Esophagus muscularis mucosa (tissue), 4 donors: Measurements from ENCODE around the gene SIRT7. TPM values are rescaled to one million over a fixed set of nuclear protein-coding genes. Genes with fewer than 3 reads are reported as not detected.

Experiments
- DNase-seq: peaks from one replicate; pipeline ENCODE4 v3.0.0-alpha.2; 2017; ENCODE audit errors: extremely low spot score
- H3K27ac ChIP-seq, 4 donors: fragments of 200-600 bp; sonication (generic); replicated peaks in 1 of 4; 1 replicate in 3 of 4; 2 replicates in 1 of 4; pipeline ENCODE4 v1.5.1; 2016 to 2019; ENCODE audit warnings: mild to moderate bottlenecking in 1 of 4
- H3K27me3 ChIP-seq, 4 donors: fragments of 200-600 bp; sonication (generic); one replicate each; pipeline versions ENCODE4 v1.5.1 to v1.6.0; 2016 to 2019
- H3K36me3 ChIP-seq, 4 donors: fragments of 200-600 bp; sonication (generic); one replicate each; pipeline ENCODE4 v1.5.1; 2016 to 2019
- H3K4me1 ChIP-seq, 4 donors: fragments of 200-600 bp; sonication (generic); one replicate each; pipeline ENCODE4 v1.5.1; 2016 to 2019
- H3K4me3 ChIP-seq, 4 donors: fragments of 200-600 bp; sonication (generic); 1 replicate in 2 of 4; 2 replicates in 2 of 4; pipeline ENCODE4 v1.5.1; 2016 to 2019; ENCODE audit warnings: mild to moderate bottlenecking in 4 of 4, moderate library complexity in 1 of 4
- H3K9me3 ChIP-seq, 4 donors: fragments of 200-600 bp; sonication (generic); 1 replicate in 3 of 4; 2 replicates in 1 of 4; pipeline ENCODE4 v1.5.1; 2016 to 2019
- CTCF ChIP-seq, 3 experiments: fragments of 200-600 bp in 2 of 3; fragments of 450-650 bp in 1 of 3; sonication (generic) in 2 of 3; IDR thresholded peaks; one replicate each; pipeline ENCODE4 v1.5.1; 2017 to 2019; ENCODE audit warnings: antibody characterized with exemption in 3 of 3, mild to moderate bottlenecking in 2 of 3, moderate library complexity in 1 of 3
- EP300 ChIP-seq: sonication (generic); formaldehyde crosslinking; IDR thresholded peaks from one replicate; pipeline ENCODE4 v1.6.1; 2017; ENCODE audit warnings: antibody characterized with exemption
- POLR2A ChIP-seq: fragments of 450-650 bp; IDR thresholded peaks from one replicate; pipeline ENCODE4 v1.6.1; 2017; ENCODE audit warnings: antibody characterized with exemption, moderate library complexity, mild to moderate bottlenecking, low read depth
- POLR2AphosphoS5 ChIP-seq, 2 donors: sonication (generic); formaldehyde crosslinking; IDR thresholded peaks; one replicate each; pipeline ENCODE4 v1.6.1; 2017; ENCODE audit warnings: antibody characterized with exemption in 2 of 2
- WGBS: methylation state at CpG from one replicate; pipeline ENCODE4 v1.1.5; 2018; 5-methylcytosine and 5-hydroxymethylcytosine counted together
- intact Hi-C: fragments of 100-400 bp; cut with DNase I; formaldehyde crosslinking; loops from one replicate; pipeline ENCODE4 v1.15.1; 2023
- total RNA-seq, 4 donors: library from RNA; depleted of rRNA; stranded (reverse); fragments of >200 nt; gene quantifications; one replicate each; pipeline versions ENCODE4 v1.1.0 to v1.2.1, GENCODE V29; 2016

Gene SIRT7
- total RNA-seq, 4 donors from 2014 or later: 13.9 to 27.0 (median 19.9) TPM

- no peak overlapping the region for H3K4me3 ChIP-seq
- intact Hi-C loops: no loop called here
- H3K9me3 ChIP-seq: no peaks in the 10 kb centered on the region
- 89% methylated on average over 31 of the region's 38 CpGs for WGBS
- TF ChIP-seq EP300 (no peak), POLR2AphosphoS5 (IDR thresholded peaks at IDR 0.05) (no peak), CTCF (IDR thresholded peaks at IDR 0.05) (no peak), POLR2A (no peak)
- no peak for DNase-seq
- H3K27ac ChIP-seq: no peak overlapping the region
- peaks cover 17 to 23% (median 21%) of the 10 kb centered on the region in 4 donors for H3K4me1 ChIP-seq
- peaks cover 0 to 16% (median 0%) of the 10 kb centered on the region in 4 donors for H3K27me3 ChIP-seq
- H3K36me3 ChIP-seq: no peaks in the 10 kb centered on the region
Measured at GRCh38 chr17:81934850-81935708, 17.1 kb upstream of the SIRT7 start.

- no peak for DNase-seq
- Histone ChIP-seq H3K27ac (no peak overlapping the region), H3K9me3 (no peaks in the 10 kb centered on the region), H3K4me3 (no peak overlapping the region), H3K27me3 (peaks cover 0 to 8% (median 0%) of the 10 kb centered on the region in 4 donors), H3K36me3 (no peaks in the 10 kb centered on the region), H3K4me1 (peaks cover 16 to 24% (median 19%) of the 10 kb centered on the region in 4 donors)
- TF ChIP-seq POLR2A (no peak), EP300 (no peak), POLR2AphosphoS5 (IDR thresholded peaks at IDR 0.05) (no peak), CTCF (IDR thresholded peaks at IDR 0.05) (no peak)
- intact Hi-C loops: no loop called here
- WGBS: 85% methylated on average over 15 of the region's 23 CpGs
Measured at GRCh38 chr17:81934098-81934757, 16.3 kb upstream of the SIRT7 start.

GRCh38 chr17:81933178-81933699, 15.3 kb upstream of the SIRT7 start:
- Histone ChIP-seq H3K9me3 (no peaks in the 10 kb centered on the region), H3K4me1 (peaks cover 20 to 30% (median 27%) of the 10 kb centered on the region in 4 donors), H3K27me3 (peaks cover 0 to 15% (median 0%) of the 10 kb centered on the region in 4 donors), H3K4me3 (no peak overlapping the region), H3K36me3 (no peaks in the 10 kb centered on the region), H3K27ac (no peak overlapping the region)
- 87% methylated on average over 10 of the region's 14 CpGs for WGBS
- intact Hi-C loops: no loop called here
- TF ChIP-seq POLR2A (no peak), EP300 (no peak), POLR2AphosphoS5 (IDR thresholded peaks at IDR 0.05) (no peak)
- no peak for DNase-seq

GRCh38 chr17:81932333-81932983, 14.5 kb upstream of the SIRT7 start:
- H3K4me1 ChIP-seq: peaks cover 19 to 28% (median 26%) of the 10 kb centered on the region in 4 donors
- no peak for DNase-seq
- no peak overlapping the region for H3K4me3 ChIP-seq
- no peaks in the 10 kb centered on the region for H3K36me3 ChIP-seq
- H3K27me3 ChIP-seq: peaks cover 0 to 19% (median 1%) of the 10 kb centered on the region in 4 donors
- H3K9me3 ChIP-seq: no peaks in the 10 kb centered on the region
- no peak overlapping the region for H3K27ac ChIP-seq
- intact Hi-C loops: no loop called here
- TF ChIP-seq POLR2AphosphoS5 (IDR thresholded peaks at IDR 0.05): no peak
- 92% methylated on average over 9 of the region's 9 CpGs for WGBS

- WGBS: 48% methylated on average over 10 of the region's 15 CpGs
- TF ChIP-seq POLR2AphosphoS5 (IDR thresholded peaks at IDR 0.05) (no peak), CTCF (IDR thresholded peaks at IDR 0.05) (no peak), POLR2A (no peak), EP300 (no peak)
- no peak for DNase-seq
- peaks cover 0 to 19% (median 1%) of the 10 kb centered on the region in 4 donors for H3K27me3 ChIP-seq
- no peaks in the 10 kb centered on the region for H3K36me3 ChIP-seq
- no peak overlapping the region for H3K27ac ChIP-seq
- intact Hi-C loops: no loop called here
- H3K4me1 ChIP-seq: peaks cover 16 to 21% (median 21%) of the 10 kb centered on the region in 4 donors
- no peaks in the 10 kb centered on the region for H3K9me3 ChIP-seq
- H3K4me3 ChIP-seq: no peak overlapping the region
Measured at GRCh38 chr17:81931557-81932332, 13.8 kb upstream of the SIRT7 start.
